ENCODE measurements around the gene TSHZ2.

DNA sequence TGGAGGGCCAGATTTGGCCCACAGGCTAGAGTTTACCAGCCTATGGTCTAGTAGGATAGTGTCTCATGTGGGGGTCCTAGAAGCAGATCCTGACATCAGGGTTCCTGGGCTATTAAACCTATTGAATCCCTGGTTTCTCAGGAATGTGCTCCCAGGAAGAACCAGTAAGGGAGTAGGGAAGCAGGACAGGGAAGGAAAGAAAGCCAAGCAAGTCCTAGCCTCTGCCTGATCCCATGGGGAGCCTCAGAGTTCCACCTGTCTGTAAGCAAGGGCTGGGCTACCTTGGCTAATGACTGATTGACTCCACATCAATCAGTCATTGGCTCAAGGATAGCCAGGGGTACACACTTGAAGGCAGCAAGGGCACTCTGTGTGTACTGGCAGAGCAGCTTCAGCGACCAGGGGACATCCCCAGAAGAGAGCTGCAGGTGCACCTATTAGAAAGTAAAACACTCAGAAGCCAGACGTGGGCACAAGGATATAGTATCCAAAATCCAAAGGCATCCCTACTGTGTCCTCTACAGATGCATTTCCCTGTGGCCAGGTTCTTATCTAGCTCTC is 309.5 kb downstream of the TSHZ2 start:
- TF ChIP-seq, protein P1, sequence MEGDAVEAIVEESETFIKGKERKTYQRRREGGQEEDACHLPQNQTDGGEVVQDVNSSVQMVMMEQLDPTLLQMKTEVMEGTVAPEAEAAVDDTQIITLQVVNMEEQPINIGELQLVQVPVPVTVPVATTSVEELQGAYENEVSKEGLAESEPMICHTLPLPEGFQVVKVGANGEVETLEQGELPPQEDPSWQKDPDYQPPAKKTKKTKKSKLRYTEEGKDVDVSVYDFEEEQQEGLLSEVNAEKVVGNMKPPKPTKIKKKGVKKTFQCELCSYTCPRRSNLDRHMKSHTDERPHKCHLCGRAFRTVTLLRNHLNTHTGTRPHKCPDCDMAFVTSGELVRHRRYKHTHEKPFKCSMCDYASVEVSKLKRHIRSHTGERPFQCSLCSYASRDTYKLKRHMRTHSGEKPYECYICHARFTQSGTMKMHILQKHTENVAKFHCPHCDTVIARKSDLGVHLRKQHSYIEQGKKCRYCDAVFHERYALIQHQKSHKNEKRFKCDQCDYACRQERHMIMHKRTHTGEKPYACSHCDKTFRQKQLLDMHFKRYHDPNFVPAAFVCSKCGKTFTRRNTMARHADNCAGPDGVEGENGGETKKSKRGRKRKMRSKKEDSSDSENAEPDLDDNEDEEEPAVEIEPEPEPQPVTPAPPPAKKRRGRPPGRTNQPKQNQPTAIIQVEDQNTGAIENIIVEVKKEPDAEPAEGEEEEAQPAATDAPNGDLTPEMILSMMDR (IDR thresholded peaks at IDR 0.05 in 4 of 5, conservative IDR thresholded peaks at IDR 0.05 in 1 of 5) = no peak
- no peak for TF ChIP-seq POLR2A (IDR thresholded peaks at IDR 0.05)
